ENCODE data around the gene NTN1. TPM values are rescaled to one million over a fixed set of nuclear protein-coding genes. Genes with fewer than 3 reads are reported as not detected.

NTN1 gene
- total and polyA plus RNA-seq, 7 donors = 0.38 to 2.1 (median 0.85) TPM

DNA sequence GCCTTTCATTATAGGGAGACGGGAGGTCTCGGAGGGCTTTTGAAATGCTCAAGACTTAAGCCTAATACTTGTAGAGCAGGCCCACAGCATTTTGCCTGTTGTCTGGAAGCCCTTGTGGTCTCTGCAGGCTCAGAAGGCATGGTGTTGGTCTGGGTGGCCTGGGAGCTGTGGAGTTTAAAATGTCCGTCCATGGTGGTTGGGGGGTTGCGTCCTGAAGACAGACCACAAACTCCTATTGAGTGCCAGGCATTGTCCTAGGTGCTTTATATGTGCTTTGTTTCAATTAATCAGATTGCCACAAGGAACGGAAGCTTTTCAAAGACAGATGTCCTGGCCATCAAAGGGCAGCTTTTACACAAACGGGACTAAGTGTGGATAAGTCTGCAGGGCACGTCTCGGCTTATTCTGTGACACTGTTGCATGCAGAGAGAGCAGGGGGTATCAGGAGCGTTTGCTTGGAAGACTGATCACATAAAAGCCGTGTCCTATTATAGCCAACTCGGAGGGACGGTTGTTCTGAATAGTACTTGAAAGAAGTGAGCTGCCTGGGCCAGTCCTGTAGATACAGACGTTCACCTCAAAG, 7.8 kb downstream of the NTN1 start:
- H3K27me3 ChIP-seq (ENCODE audit: insufficient read depth in 3 of 3, low read length in 2 of 3) = peaks cover 0 to 20% (median 0%) of the 10 kb centered on the region in 3 donors
- no peak overlapping the region for H3K4me3 ChIP-seq
- H3K36me3 ChIP-seq (ENCODE audit: insufficient read depth in 1 of 2, low read depth in 1 of 2) = no peaks in the 10 kb centered on the region
- H3K27ac ChIP-seq = no peak overlapping the region
- intact Hi-C loops (cut with DNase I) = no loop called here
- DNase-seq (no peak), ATAC-seq (no peak)
- H3K4me1 ChIP-seq = no peaks in the 10 kb centered on the region
- TF ChIP-seq, protein P1, sequence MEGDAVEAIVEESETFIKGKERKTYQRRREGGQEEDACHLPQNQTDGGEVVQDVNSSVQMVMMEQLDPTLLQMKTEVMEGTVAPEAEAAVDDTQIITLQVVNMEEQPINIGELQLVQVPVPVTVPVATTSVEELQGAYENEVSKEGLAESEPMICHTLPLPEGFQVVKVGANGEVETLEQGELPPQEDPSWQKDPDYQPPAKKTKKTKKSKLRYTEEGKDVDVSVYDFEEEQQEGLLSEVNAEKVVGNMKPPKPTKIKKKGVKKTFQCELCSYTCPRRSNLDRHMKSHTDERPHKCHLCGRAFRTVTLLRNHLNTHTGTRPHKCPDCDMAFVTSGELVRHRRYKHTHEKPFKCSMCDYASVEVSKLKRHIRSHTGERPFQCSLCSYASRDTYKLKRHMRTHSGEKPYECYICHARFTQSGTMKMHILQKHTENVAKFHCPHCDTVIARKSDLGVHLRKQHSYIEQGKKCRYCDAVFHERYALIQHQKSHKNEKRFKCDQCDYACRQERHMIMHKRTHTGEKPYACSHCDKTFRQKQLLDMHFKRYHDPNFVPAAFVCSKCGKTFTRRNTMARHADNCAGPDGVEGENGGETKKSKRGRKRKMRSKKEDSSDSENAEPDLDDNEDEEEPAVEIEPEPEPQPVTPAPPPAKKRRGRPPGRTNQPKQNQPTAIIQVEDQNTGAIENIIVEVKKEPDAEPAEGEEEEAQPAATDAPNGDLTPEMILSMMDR (IDR thresholded peaks at IDR 0.05) = no peak
- H3K9me3 ChIP-seq = no peaks in the 10 kb centered on the region
- WGBS, 3 donors = 85 to 89% (median 88%) methylated on average over 13 of the region's 13 CpGs

DNA sequence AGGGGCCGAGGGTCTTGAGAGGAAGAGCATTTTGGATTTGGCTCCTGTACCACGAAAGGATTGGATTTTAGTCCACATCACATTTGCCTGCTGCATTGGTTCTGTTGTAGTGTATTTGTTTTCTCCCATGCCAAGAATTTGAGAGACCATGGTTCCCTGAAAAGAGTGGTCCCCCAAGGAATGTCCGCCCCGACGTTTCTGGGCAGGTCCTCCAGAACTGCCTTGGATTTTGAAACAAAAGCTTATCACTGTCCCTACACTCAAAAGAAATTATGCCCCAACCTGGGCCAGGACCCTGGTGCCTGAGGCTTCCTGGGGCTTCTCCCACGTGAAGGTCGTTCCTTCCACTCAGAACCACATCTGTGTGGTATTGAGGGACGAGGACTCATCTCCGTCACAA, 10.8 kb downstream of the NTN1 start:
- no peak for DNase-seq
- 85 to 91% (median 87%) methylated on average over 9 of the region's 9 CpGs for WGBS, 3 donors
- no peak overlapping the region for H3K4me3 ChIP-seq
- no peaks in the 10 kb centered on the region for H3K4me1 ChIP-seq
- TF ChIP-seq, protein P1 (IDR thresholded peaks at IDR 0.05) = no peak
- H3K36me3 ChIP-seq (ENCODE audit: insufficient read depth in 1 of 2, low read depth in 1 of 2) = no peaks in the 10 kb centered on the region
- ATAC-seq = no peak
- no peaks in the 10 kb centered on the region for H3K9me3 ChIP-seq
- H3K27ac ChIP-seq = no peak overlapping the region
- intact Hi-C loops (cut with DNase I) = no loop called here
- no peaks in the 10 kb centered on the region for H3K27me3 ChIP-seq (ENCODE audit: insufficient read depth in 3 of 3, low read length in 2 of 3)

DNA sequence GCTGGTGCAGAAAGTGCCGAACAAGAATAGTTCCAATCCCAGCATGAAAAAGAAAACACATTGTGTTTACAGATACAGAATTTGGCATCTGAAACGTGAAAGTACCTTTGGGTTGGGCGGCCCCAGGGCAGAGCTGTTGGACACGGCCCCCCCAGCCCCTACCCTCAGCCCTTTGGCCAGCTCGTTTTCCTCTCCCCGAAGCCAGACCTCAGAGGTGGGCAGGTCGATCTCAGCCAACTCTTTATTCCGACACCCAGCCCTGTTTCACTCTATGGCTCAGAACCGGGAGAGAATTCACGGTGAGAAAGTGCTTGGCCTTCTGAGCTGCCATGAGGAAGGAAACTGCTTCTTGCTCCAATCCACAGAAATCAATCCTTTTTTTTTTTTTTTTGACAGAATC, 11.3 kb downstream of the NTN1 start:
- TF ChIP-seq, protein P1 (IDR thresholded peaks at IDR 0.05) = no peak
- 67 to 86% (median 74%) methylated on average over 10 of the region's 10 CpGs for WGBS, 3 donors
- DNase-seq (no peak), ATAC-seq (no peak)
- no peak overlapping the region for H3K27ac ChIP-seq
- H3K4me1 ChIP-seq = no peaks in the 10 kb centered on the region
- no peaks in the 10 kb centered on the region for H3K36me3 ChIP-seq (ENCODE audit: insufficient read depth in 1 of 2, low read depth in 1 of 2)
- H3K9me3 ChIP-seq = no peaks in the 10 kb centered on the region
- no peak overlapping the region for H3K4me3 ChIP-seq
- no peaks in the 10 kb centered on the region for H3K27me3 ChIP-seq (ENCODE audit: insufficient read depth in 3 of 3, low read length in 2 of 3)
- intact Hi-C loops (cut with DNase I) = no loop called here

DNA sequence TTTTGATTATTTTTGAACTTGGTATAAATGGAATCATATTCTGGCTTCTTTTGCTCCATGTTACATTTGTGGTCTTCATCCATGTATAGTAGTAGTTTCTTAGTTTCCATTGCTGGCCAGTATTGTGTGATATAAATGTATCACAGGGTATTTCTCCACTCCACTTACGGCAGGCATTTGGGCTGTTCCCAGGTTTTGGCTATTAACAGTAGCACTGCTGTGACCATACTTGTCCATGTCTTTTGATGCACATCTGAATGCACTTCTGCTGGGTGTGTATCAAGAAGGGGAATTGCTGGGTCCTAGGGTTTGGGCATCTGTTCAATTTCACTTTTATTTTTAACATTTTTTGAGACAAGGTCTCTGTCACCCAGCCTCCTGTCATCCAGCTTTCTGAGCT, 13.9 kb downstream of the NTN1 start:
- H3K36me3 ChIP-seq (ENCODE audit: insufficient read depth in 1 of 2, low read depth in 1 of 2) = no peaks in the 10 kb centered on the region
- no peak for ATAC-seq

More for the DNA sequence above, 13.9 kb downstream of the NTN1 start:
- H3K27me3 ChIP-seq (ENCODE audit: insufficient read depth in 3 of 3, low read length in 2 of 3) = no peaks in the 10 kb centered on the region
- DNase-seq = no peak
- TF ChIP-seq, protein P1 (IDR thresholded peaks at IDR 0.05) = no peak
- intact Hi-C loops (cut with DNase I) = no loop called here
- no peaks in the 10 kb centered on the region for H3K4me1 ChIP-seq
- peaks cover 8% of the 10 kb centered on the region for H3K9me3 ChIP-seq
- no peak overlapping the region for H3K4me3 ChIP-seq
- WGBS, 3 donors = 60 to 84% (median 81%) methylated on average over 1 of the region's 1 CpG
- no peak overlapping the region for H3K27ac ChIP-seq
